Measurements from ENCODE around the gene MYO5C.

Gene MYO5C

DNA sequence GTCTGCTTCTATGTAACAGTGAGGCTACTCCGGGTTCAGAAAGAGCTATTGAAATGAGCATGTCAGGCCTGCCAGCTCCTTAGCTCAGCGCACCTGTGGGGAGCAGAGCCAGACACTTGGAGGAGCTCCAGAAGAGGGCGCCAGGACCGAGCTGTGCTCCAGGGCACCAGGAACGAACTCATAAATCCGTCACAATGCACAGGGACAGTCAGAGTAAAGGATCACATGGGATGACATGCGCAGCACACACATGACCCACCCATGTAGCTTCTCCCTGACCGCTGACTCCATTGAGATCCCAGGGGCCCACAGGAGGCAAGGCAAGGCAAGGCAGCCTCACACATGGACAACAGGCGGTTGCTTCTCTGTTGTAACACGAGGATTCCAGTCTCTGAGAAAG is 78.4 kb downstream of the MYO5C start:
- DNase-seq (ENCODE audit: low read depth in 3 of 3): no peak

DNA sequence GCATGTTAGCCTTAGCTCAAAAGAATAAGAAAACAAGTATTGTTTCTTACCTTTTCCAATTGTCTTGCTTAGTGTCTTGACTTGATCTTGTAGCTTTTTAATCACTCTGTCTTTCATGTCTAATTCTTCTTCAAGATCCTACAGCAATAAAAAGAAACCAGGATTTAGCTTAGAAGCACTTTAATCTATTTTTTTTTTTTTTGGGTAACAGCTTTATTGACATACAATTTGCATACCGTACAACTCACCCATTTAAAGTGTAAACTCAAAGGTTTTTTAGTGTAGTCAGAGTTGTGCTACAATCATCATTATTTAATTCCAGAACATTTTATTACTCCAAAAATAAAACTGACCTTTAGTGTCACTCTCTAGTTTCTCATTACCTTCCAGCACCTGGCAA is 81.1 kb downstream of the MYO5C start:
- no peak for DNase-seq (ENCODE audit: low read depth in 3 of 3)

DNA sequence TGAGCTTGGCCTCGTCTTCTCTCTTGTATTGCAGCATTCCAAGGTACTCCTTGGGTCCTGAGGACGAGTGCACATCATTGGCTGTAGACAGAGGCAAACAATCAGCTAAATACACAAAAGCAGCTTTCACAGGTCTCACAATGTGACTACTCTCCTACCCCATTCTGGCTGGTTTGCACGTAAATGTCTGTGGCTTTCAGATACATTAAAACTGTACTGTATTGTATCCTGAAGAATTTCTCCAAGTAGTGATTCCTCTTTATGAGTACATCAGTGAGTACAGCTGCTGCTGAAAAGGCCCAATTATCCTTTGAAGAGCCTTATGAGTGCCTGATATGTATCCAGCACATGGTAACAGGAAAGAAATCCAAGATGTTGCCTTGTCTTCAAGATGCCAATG is 82.4 kb downstream of the MYO5C start:
- no peak for DNase-seq (ENCODE audit: low read depth in 3 of 3)

DNA sequence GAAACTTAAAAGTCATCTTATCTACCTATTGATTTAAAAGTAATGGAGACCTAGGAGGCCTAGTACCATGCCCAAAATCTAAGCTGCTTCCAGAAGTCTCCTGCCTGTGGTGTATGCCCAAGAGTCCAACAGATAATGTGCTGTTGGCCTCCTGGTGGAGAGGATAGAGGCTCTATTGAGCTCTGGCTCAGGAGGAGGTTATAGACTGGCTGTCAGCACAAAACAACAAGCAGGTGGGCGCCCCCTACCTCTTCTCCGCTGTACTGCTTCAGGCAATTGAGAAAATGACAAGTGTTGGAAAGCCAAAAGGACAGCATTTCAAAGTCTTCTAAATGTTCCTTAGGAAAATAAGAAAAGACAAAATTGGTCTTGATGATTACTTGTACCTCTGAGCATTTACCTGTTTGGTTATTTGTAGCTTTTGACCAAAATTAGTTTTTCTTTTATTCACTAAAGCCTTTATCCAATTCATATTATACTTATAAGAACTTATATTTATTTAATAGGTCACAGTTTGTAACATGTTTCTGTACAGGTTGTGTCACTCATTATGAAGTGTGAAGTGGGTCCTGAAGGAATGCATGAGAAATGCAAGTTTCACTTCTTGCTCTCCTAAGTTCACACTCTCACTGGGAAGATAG is 87.2 kb downstream of the MYO5C start:
- peak; percentile 41 to 43 (median 42) for DNase-seq (ENCODE audit: low read depth in 3 of 3)

DNA sequence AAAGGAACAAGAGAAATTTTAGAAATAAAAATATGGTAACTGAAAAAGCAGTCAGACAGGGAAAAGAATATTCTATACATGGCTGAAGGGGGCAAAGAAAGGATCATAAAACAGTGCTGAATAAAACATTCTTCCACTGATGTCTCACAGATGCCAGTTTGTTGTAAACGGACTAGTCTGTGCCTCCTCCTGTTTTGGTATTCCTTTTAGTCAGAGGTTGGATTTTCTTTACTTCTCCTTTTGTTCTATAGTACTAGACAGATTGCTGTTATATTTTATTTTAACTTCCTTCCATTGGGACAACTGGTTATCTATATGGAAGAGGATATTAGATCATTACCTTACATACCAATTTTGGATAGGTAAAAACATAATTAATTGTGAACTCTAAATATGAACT is 88.4 kb downstream of the MYO5C start:
- DNase-seq (ENCODE audit: low read depth in 3 of 3): no peak

DNA sequence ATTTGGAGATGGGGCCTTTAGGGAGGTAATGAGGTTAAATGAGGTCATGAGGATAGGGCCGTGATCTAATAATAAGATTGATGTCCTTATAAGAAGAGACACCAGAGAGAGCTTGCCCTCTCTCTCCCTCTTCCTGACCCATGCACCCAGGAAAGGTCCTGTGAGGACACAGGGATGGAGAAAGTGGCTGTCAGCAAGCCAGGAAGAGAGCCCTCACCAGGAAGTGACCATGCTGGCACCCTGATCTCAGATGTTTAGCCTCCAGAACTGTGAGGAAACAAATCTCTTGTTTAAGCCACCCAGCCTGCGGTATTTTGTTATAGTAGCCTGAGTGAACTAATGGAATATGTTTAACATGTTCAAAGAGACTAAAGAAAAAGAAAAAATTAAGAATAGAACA is 89.2 kb downstream of the MYO5C start:
- no peak for DNase-seq (ENCODE audit: low read depth in 3 of 3)

DNA sequence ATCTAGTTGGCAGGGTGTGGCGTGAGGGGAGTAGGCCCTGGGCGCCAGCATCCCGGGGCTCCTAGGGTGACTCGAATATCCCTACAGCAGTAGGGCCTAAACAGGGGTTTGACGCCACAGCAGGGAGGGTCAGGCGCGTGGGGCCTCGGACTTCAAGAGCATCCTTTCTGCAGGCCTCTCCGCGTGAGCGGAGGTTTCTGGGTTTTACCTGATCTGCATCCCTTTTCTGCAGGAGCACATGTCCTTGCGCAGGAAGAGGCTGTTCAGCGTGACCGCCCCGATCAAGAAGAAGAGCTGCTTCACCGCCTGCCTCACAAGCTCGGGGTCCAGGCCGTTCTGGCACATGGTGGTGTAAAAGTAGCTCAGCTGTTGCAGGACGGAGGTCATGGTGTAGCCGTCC is 90.9 kb downstream of the MYO5C start:
- DNase-seq (ENCODE audit: low read depth in 3 of 3): no peak

DNA sequence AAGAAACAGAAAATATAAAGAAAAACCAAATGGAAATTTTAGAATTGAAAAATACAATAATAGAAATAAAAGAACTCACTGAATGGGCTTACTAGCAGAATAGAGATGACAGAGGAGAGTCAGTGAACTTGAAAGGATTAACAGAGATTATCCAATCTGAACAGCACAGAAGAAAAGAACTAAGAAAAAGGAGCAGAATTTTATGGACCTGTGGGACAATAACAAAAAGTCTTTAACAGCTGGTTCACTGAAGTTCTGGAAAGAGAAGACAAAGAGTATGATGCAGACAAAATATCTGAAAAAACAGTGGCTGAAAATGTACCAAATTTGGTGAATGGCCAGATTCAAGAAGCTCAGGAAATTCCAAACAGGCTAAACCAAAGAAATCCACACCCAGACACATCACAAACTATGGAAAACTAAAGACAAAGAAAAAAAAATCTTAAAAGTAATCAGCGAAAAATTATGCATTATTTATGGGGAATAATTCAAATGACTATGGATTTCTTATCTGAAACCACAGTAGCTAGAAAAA is 94.7 kb downstream of the MYO5C start:
- no peak for DNase-seq (ENCODE audit: low read depth in 3 of 3)

DNA sequence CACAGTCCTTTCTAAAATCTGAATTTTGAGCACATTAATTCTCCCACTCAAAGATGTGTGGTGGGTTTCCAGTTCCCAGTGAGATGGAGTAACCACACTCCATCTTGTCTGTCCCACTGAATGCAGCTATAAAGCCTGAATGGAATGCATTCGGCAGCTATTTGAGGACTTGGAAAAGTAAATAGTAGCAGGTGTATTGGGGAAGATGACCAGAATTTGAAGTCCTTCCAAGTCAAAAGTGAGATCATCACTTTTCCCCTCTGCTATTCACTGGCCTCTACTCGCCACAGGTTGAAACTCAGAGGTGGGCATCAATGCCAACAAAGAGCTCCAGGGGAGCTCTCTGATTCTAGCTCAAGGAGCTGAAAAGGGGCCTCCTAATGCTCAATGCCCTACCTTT is 96.3 kb downstream of the MYO5C start:
- no peak for DNase-seq (ENCODE audit: low read depth in 3 of 3)

DNA sequence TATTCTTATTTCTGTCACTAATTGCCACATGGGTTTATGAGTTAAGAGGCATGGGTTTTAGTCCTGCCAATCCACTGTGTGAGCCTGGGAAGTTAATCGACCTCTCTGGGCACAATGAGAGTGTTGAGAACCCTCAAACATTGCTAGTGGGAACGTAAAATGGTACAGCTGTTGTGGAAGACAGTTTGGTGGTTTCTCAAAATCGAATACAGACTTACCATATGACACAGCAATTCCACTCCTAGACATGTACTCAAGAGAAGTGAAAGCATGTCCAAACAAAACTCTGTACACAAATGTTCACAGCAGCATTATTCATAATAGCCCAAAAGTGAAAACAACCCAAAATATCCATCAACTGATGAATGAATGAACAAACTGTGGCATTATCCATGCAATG is 98.7 kb downstream of the MYO5C start:
- DNase-seq (ENCODE audit: low read depth in 3 of 3): no peak

DNA sequence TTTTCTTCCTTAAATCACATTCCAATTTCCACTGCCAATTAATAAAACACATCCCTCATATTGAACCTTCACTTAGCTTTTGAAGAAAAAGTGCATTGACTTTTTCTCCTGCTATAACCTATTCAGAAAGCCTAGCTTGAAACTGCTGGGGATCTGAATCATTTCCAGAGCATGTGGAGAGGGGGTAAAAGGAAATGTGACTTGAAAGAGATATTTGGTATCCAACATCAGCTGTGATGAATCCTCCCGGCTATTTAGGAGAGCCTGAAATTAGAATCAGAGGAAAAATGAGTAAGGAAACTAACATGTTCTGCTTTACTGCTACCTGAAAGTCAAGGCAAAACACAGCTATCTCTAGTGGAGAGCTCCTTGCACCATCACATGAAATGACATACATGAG is 101.8 kb downstream of the MYO5C start:
- no peak for DNase-seq (ENCODE audit: low read depth in 3 of 3)

DNA sequence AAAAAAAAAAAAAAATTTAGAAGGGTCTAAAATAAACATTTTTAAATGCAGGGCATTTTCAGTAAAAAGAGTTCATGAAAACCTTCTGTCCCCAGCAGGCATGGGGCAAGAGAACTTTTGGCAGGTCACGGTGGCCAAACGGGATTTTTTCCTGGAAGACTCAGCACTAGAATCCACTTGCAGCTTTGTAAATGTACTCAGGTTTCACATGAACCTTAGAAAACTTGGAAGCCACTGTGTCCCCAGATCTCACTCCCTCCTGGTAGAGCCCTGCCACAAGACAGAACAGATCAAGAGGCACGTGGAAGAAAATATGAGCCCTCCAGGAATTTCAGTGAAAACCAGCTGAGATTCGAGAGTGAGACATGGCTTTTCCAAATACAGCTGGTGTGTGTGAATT is 102.3 kb downstream of the MYO5C start:
- DNase-seq (ENCODE audit: low read depth in 3 of 3): no peak

DNA sequence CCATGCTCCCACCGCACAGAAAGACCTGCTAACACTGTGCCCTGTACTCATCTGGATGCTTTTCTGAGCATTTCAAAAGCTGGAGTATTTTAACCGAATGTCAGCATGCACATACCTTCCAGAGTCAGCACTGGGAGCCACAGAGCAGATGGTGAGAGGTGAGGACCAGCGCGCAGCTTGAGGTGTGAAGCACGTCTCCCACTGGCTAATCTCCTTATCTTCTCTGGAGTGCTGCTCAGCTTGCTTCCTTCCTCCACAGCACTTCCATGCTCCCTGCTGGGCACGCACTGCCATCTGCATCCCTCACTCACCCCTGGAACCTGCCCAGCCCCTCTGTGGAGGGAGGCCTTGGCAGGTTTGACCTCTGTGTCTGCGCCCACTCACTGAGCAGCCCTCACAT is 104.4 kb downstream of the MYO5C start, which contains the start of gene GNB5:
Gene GNB5 (minus strand): TSS at position 186 of the 400 bp plus-strand sequence. CDS start 6,716 bp downstream, outside the sequence.
- no peak for DNase-seq (ENCODE audit: low read depth in 3 of 3)

DNA sequence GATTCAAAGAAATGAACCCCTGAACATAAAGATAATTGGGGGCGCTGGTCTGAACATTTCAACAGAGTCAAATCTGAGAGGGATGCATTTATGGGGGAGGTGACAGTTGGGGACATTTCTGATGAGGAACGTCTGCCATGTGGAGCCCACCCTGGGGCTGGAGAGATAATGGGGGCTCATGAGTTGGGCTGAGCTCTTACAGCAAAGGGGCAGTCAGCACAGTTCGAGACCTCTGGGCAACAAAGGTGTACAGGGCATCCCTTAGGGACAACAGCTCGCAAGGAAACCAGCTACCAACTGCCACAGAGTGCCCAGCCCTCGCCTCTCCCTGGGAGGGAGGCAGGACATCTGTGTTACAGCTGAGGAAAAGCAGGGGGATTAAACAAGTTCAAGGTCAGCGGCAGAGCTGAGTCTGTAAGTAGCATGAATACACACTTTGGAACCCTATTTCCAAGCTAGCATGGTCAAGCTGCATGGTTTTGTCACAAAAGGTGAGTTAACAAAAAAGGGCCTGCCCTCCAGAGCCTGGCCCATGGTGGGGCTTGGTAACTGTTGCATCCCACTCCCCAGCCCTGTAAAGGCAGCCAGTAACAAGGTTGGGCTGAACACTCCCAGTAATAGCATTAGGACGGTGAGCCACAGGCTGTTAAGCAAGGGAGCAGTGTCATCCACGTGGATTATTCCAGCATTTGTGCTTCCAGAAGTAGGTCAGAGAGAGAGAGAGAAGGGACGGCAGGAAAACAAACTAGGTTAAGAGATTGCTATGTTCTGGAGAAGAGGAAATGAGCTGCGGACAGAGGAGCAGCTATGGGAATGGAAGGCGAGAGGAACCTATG is 108.7 kb downstream of the MYO5C start:
- no peak for DNase-seq (ENCODE audit: low read depth in 3 of 3)

DNA sequence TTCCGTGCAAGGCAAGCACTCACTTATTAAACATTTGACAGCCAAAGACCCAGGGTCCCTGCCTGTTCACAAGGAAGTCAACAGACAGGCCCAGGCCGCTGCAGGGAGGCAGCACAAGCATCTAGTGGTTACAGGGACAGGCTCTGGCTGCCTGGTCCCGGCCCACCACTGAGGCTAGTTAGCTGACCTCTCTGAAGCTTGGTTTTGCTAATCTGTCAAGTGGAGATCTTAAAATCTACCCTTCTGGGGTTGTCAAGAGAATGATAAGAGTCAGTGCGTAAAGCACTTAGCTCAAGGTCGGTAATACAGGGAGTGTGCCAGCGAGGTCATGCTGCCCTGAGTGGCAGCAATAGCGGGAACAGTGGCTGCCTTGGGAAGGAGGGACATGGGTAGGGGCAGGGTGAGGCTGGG is 110.4 kb downstream of the MYO5C start:
- no peak for DNase-seq (ENCODE audit: low read depth in 3 of 3)

DNA sequence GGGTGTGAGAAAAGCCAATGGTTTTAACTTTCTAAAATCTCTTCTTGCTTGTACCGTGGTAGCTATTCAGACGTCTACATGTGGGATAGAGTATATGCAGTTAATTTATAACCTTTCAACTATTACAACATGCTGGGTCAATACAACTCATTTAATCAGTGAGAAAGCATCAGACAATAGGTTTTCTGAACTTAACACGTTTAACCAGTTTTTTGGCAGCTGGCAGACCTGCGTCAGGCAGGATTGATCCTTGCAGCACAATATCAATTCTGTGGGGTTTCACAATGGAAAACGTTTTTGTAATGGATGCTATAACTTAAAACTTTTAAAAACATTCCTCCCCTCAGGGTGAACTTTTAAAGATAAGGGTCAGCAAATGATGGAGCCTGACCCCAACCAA is 110.9 kb downstream of the MYO5C start:
- no peak for DNase-seq (ENCODE audit: low read depth in 3 of 3)

DNA sequence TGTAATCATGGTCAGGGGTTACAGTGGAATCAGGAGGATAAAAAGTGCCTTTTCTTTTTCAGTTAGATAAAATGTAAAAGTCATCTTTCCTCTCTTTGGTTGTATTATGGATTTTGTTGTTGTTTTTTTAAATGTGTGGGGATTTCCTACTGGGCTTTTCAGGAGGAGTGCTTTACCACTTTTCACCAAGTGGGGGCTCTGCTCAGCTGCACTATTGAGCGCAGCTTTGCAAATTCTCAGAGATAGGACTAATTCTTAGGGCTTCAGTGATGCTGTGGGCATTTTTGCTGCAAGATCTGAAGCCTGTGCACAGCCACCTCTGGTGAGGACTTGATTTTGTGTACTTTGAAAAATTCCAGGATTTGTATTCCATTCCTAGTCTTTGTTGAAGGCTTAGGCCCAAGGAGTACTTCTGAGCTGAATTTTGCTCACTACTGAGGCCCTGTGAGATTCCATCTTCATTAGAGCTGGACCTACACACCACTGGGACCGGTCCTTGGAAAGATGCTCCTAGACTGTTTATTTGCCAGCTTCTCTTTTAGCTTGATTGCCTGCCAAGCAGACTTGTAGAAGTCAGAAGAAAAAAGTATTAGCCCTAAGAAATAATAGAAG is 111.9 kb downstream of the MYO5C start:
- no peak for DNase-seq (ENCODE audit: low read depth in 3 of 3)

DNA sequence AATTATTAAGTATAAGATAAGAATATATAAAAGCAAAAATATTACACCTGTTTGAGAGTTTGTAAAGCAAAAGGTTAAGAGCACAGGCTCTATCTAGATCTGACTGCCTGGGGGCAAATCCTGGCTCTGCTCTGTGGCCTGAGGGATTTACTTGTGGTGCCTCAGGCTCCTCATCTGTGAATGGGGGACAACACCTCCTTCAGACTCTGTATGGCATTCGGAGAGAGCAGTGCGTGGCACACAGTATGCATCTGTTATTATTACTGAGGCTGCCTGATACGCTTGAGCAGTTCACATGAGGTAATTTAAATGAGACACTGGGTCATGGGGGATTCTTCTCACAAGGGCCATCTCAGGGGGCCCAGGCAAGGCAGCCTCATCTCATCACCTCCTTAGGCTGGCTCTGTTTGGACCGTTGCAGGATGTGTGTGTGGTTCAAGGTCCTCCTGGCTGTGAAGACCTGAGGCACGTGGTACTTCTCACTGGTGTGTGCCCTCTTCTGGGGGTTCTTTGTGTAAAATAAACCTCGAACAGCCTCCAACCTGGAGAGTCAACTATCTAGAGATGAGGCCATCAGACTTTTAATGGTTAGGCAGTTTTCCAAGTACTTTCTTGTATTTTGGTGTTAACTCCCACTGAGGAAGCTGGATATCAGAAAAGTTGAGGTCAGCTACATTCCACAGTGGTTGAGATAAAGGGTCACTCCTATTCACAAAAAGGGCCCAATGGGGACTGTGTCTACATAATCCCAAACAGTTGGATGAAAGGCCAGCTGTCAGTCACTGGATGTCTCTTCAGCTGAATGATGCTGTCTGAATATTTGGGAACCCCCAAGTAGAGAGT is 113.4 kb downstream of the MYO5C start:
- no peak for DNase-seq (ENCODE audit: low read depth in 3 of 3)

DNA sequence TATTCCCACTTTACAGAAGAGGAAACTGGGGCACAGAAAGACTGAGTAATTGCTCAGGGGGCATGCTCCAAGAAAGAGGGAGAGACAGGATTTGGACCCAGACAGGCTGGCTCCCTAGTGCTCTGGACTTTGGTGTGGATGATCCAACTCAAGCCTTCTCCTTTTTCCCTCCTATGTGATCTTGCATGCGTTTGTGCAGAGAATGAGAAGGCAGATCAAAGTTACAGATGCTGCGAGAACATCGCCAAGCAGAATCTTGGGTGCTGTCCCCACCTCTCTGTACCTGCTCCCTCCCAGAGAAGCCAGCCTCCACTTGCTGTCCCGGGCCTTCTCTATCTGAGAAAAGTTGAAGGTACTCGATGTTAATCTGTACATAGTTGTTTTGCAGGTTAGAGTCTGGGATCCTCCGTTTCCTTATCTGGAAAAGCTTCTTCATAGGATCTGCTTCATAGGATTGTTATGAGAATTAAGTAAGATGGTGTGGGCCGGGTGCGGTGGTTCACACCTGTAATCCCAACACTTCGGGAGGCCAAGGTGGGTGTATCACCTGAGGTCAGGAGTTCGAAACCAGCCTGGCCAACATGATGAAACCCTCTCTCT is 114.7 kb downstream of the MYO5C start:
- no peak for DNase-seq (ENCODE audit: low read depth in 3 of 3)

DNA sequence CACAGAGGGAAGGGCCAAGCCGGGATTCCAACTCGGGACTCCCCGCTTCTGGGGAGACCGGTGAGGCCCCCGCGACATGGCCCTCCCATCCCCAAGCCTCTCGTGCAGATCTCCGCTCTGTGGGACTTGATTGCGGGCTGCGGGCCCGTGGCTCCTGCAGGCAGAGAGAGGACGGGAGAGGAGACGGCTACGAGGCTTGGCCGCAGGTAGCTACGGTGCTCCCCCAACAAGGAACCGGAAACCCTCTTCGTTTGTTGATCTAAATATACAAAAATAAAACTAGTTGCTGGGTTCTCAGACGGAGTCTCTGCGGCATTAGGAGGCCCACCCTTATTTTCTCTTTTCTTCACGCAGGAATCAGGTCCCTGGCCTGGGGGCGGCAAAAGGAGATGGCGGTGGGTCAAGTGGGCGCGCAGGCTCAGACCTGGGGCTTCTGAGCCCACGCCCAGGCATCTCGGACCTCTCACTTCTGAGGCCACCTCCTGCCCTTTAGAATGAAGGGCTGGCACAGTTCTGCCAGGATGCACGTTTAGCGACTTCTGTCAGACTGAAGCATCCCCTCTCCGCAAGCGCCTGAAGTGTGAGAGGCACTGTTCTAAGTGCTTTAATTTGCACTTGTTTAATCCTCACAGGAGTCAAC is 115.3 kb downstream of the MYO5C start:
- peak in 1 of 3 experiments; percentile 6 for DNase-seq (ENCODE audit: low read depth in 3 of 3)

Measured in stimulated activated CD4-positive, alpha-beta T cell treated with anti-CD3 and anti-CD28 coated beads, TNF-alpha, amount 100 ng/mL, for 4 hours (primary cell).